ENCODE data around the gene PLIN1. TPM values are rescaled to one million over a fixed set of nuclear protein-coding genes. Genes with fewer than 3 reads are reported as not detected.

The PLIN1 gene
- total RNA-seq, 6 experiments from 2014 or later = 2.5 to 28.8 (median 18.6) TPM

GRCh38 chr15:89671687-89672086 is 7.5 kb downstream of the PLIN1 start:
- no peak for TF ChIP-seq CTCF (IDR thresholded peaks at IDR 0.05)
- no peak for TF ChIP-seq POLR2A (IDR thresholded peaks at IDR 0.05)
- Histone ChIP-seq H3K9me3 (no peaks in the 10 kb centered on the region), H3K4me1 (peaks cover 0 to 23% (median 9%) of the 10 kb centered on the region in 4 donors), H3K27ac (no peak overlapping the region), H3K36me3 (no peaks in the 10 kb centered on the region), H3K27me3 (no peaks in the 10 kb centered on the region), H3K4me3 (no peak overlapping the region)
- intact Hi-C loops (cut with DNase I) = no loop called here
- 83% methylated on average over 1 of the region's 4 CpGs for WGBS (ENCODE audit: insufficient coverage, low coverage, low lambda C conversion rate, missing lambda C conversion rate)
- no peak for DNase-seq
- ATAC-seq = no peak

GRCh38 chr15:89670971-89671560 is 8.1 kb downstream of the PLIN1 start:
- Histone ChIP-seq H3K4me3 (no peak overlapping the region), H3K27me3 (no peaks in the 10 kb centered on the region), H3K27ac (no peak overlapping the region), H3K36me3 (no peaks in the 10 kb centered on the region), H3K9me3 (no peaks in the 10 kb centered on the region), H3K4me1 (peaks cover 0 to 23% (median 9%) of the 10 kb centered on the region in 4 donors)
- intact Hi-C loops (cut with DNase I) = no loop called here
- DNase-seq = no peak
- no peak for ATAC-seq
- TF ChIP-seq CTCF (IDR thresholded peaks at IDR 0.05) (no peak), POLR2A (IDR thresholded peaks at IDR 0.05) (no peak)
- 94% methylated on average over 3 of the region's 12 CpGs for WGBS (ENCODE audit: insufficient coverage, low coverage, low lambda C conversion rate, missing lambda C conversion rate)

DNA sequence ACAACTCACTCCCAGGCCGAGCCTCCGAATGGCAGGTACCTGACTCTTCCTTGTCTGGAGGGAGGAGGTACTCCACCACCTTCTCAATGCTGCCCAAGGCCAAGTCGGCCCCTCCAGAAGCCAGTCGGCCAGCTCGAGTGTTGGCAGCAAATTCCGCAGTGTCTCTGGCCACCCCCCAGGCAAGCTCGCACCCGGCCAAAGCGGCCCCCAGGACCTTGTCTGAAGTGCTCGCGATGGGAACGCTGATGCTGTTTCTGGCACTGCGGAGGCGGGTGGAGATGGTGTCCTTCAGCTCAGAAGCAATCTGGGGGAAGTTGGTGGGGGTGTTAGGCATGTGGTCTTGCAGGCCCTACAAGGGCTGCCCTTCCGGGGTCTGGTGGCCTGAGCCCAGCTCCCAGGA is 9.2 kb downstream of the PLIN1 start:
- H3K27ac ChIP-seq = no peak overlapping the region
- TF ChIP-seq POLR2A (IDR thresholded peaks at IDR 0.05) = no peak
- TF ChIP-seq CTCF (IDR thresholded peaks at IDR 0.05) = no peak
- no CpG with 5 or more reads among the region's 15 CpGs for WGBS (ENCODE audit: insufficient coverage, low coverage, low lambda C conversion rate, missing lambda C conversion rate)
- DNase-seq = no peak
- intact Hi-C loops (cut with DNase I) = no loop called here
- no peaks in the 10 kb centered on the region for H3K27me3 ChIP-seq
- ATAC-seq = no peak
- H3K4me1 ChIP-seq = peaks cover 0 to 14% (median 8%) of the 10 kb centered on the region in 4 donors
- H3K9me3 ChIP-seq = no peaks in the 10 kb centered on the region
- H3K4me3 ChIP-seq = no peak overlapping the region
- H3K36me3 ChIP-seq = no peaks in the 10 kb centered on the region

DNA sequence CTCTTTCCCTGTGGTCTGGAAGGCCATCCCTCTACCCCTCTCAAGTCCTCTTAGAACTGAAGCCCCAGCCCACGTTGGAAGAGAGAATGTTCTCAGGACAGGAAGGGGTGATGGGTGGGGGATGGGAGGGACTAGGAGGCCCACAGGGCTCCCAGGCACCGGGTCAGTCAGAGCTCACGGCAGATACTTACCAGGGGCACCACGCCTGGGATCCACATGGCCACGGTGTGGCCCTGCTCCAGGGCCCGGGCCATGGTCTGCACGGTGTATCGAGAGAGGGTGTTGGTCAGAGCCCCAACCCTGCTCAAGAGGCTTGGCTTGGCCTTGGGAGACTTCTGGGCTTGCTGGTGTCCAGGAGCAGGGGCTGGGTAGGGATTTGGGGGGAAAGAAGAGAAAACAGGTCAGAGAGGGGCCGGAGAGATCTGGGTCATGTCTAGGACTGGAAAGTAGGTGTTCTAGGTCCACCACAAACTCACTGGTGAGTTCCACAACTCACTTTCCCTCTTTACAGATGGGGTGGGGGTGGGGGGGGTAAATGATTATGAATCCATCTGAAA is 9.8 kb downstream of the PLIN1 start:
- intact Hi-C loops (cut with DNase I) = no loop called here
- DNase-seq = no peak
- Histone ChIP-seq H3K9me3 (no peaks in the 10 kb centered on the region), H3K36me3 (no peaks in the 10 kb centered on the region), H3K27me3 (no peaks in the 10 kb centered on the region), H3K4me1 (peaks cover 0 to 11% (median 5%) of the 10 kb centered on the region in 4 donors), H3K4me3 (no peak overlapping the region), H3K27ac (no peak overlapping the region)
- no peak for ATAC-seq
- TF ChIP-seq CTCF (IDR thresholded peaks at IDR 0.05) (no peak), POLR2A (IDR thresholded peaks at IDR 0.05) (no peak)
- WGBS (ENCODE audit: insufficient coverage, low coverage, low lambda C conversion rate, missing lambda C conversion rate) = 67% methylated on average over 1 of the region's 9 CpGs
